Testis (tissue), 3 donors: ENCODE results near the gene IMP3. TPM values are rescaled to one million over a fixed set of nuclear protein-coding genes. Genes with fewer than 3 reads are reported as not detected.

Experiments used
- DNase-seq: peaks from one replicate; pipeline ENCODE4 v3.0.0-alpha.2; 2019
- H3K27ac ChIP-seq, 2 donors: fragments of 200-600 bp; sonication (generic); one replicate each; pipeline ENCODE4 v1.5.1; 2019
- H3K27me3 ChIP-seq: fragments of 200-600 bp; sonication (generic); one replicate; pipeline ENCODE4 v1.5.1; 2019
- H3K36me3 ChIP-seq: fragments of 200-600 bp; sonication (generic); one replicate; pipeline ENCODE4 v1.5.1; 2017; ENCODE audit warnings: low read depth; ENCODE audit errors: missing control alignments
- H3K4me1 ChIP-seq: fragments of 200-600 bp; sonication (generic); one replicate; pipeline ENCODE4 v1.5.1; 2019
- H3K4me3 ChIP-seq, 2 donors: fragments of 200-600 bp; sonication (generic); one replicate each; pipeline ENCODE4 v1.5.1; 2017 to 2019
- H3K9me3 ChIP-seq: fragments of 200-600 bp; sonication (generic); one replicate; pipeline ENCODE4 v1.5.1; 2017
- POLR2A ChIP-seq: fragments of 450-650 bp; IDR thresholded peaks from one replicate; pipeline ENCODE4 v1.6.1; 2017; ENCODE audit warnings: antibody characterized with exemption, mild to moderate bottlenecking, moderate library complexity
- WGBS, 2 donors: methylation state at CpG; one replicate each; pipeline ENCODE4 v1.1.5; 2018; 5-methylcytosine and 5-hydroxymethylcytosine counted together
- intact Hi-C: fragments of 100-400 bp; cut with DNase I; formaldehyde crosslinking; loops from one replicate; pipeline ENCODE4 v1.15.1; 2023; ENCODE audit warnings: low total_unique reads
- polyA plus RNA-seq: library from polyadenylated mRNA; stranded (reverse); fragments of 350-450 nt; fragmentation: Illumina TruSeq; extraction: RNeasy Lipid Tissue Mini Kit (QIAGEN cat#74804); gene quantifications from one replicate; pipeline ENCODE4 v1.2.3, GENCODE V29; 2014; ENCODE audit warnings: low read depth, low replicate concordance; ENCODE audit not compliant: insufficient read depth
- total RNA-seq, 2 donors: library from RNA; depleted of rRNA; stranded (reverse); fragments of >200 nt; gene quantifications; one replicate each; pipeline ENCODE4 v1.2.3, GENCODE V29; 2016
- TF ChIP-seq, protein P1 (sequence below), 3 experiments: fragments of 450-650 bp in 2 of 3; fragments of 200-600 bp in 1 of 3; sonication (generic) in 1 of 3; IDR thresholded peaks; one replicate each; pipeline ENCODE4 v1.5.1; 2016 to 2019; ENCODE audit warnings: antibody characterized with exemption in 3 of 3, mild to moderate bottlenecking in 2 of 3, moderate library complexity in 1 of 3

The IMP3 gene
- total and polyA plus RNA-seq, 3 donors from 2014 or later = 32.6 to 111 (median 87.5) TPM

DNA sequence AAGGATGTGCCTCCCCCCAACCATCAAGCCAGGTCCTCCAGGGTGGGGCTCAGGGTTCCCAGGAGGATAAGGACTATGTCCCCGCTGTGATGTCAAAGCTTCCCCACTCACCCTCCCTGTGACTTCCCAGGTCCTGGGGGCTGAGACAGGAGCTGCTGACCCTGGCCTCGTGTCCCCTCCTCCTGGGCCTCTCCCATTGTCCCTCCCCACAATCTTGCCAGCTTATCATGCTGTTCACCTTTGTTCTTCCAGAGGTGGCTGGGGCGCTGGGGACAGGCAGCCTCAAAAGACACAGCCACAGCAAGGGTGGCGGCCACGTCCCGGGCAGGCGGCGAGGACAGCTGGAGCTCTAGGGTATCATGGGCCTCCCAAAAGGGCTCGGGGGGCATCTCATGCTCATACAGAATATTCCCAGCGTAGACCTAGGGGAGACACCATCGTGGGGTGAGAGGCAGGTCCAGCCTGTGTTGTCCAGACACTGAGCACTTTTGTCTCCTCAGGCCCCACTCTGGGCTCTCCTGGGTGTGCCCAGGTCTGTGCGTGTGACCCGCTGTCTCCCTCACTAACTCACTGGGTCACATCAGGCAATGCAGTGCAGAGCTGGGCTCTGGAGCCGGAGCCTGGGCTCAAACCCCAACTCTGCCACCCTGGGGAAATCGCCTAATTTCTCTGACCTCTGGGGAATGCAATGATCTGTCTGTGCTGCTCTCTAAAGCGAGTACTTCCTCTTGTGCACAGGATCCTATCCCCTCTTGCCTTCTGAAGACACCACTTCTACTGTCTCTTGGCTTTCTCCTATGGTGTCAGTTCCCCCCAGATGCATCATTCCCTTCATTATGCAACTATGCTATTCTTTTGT lies 37.7 kb upstream of the IMP3 start:
- Histone ChIP-seq H3K9me3 (no peaks in the 10 kb centered on the region), H3K36me3 (no peaks in the 10 kb centered on the region), H3K27me3 (no peaks in the 10 kb centered on the region), H3K27ac (no peak overlapping the region), H3K4me3 (no peak overlapping the region), H3K4me1 (peaks cover 21% of the 10 kb centered on the region)
- 72 to 86% methylated on average over 6 to 16 of the region's 16 CpGs for WGBS, 2 donors
- DNase-seq = no peak
- TF ChIP-seq POLR2A = no peak
- TF ChIP-seq, protein P1, sequence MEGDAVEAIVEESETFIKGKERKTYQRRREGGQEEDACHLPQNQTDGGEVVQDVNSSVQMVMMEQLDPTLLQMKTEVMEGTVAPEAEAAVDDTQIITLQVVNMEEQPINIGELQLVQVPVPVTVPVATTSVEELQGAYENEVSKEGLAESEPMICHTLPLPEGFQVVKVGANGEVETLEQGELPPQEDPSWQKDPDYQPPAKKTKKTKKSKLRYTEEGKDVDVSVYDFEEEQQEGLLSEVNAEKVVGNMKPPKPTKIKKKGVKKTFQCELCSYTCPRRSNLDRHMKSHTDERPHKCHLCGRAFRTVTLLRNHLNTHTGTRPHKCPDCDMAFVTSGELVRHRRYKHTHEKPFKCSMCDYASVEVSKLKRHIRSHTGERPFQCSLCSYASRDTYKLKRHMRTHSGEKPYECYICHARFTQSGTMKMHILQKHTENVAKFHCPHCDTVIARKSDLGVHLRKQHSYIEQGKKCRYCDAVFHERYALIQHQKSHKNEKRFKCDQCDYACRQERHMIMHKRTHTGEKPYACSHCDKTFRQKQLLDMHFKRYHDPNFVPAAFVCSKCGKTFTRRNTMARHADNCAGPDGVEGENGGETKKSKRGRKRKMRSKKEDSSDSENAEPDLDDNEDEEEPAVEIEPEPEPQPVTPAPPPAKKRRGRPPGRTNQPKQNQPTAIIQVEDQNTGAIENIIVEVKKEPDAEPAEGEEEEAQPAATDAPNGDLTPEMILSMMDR (IDR thresholded peaks at IDR 0.05) = no peak
- intact Hi-C loops = no loop called here

DNA sequence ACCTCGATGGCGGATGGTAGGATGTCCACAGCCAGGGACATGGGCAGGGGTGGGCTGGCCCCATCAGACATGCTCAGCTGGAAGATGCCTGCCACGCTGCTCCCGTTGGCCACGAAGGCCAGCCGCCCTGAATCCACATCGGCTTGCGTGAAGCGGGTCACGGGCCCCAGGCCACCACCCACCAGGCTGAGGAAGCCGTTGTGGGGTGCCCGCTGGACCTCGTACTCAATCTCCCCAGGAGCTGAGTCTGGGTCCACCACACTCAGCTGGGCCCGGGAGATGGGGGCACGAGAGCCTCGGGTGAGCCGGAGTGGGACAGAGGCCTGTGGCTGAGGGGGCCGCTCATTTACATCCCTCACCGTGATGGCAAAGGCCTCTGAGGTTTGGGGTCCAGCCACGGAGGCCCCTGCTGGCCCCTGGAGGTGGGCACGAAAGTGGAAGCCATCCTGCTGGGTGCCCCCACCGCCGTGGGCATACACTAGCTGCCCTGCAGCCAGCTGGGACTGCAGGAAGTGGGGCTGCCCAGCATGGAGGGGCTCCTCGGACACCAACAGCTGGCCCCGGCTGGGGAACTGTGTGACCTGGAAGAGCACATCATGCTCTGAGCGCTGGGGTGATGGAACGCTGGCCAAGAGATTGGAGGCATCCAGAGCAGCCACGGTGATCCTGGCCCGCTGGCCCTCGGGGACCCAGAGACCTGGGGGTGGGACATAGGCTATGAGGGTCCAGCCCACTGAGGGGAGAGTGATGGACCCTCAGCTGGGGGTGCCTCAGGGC lies 36.9 kb upstream of the IMP3 start:
- 81% methylated on average over 14 to 30 of the region's 30 CpGs for WGBS, 2 donors
- intact Hi-C loops = no loop called here
- Histone ChIP-seq H3K9me3 (no peaks in the 10 kb centered on the region), H3K4me1 (peaks cover 27% of the 10 kb centered on the region), H3K27me3 (no peaks in the 10 kb centered on the region), H3K27ac (no peak overlapping the region), H3K4me3 (no peak overlapping the region), H3K36me3 (no peaks in the 10 kb centered on the region)
- TF ChIP-seq, protein P1 (IDR thresholded peaks at IDR 0.05) = no peak
- TF ChIP-seq POLR2A = no peak
- DNase-seq = no peak

DNA sequence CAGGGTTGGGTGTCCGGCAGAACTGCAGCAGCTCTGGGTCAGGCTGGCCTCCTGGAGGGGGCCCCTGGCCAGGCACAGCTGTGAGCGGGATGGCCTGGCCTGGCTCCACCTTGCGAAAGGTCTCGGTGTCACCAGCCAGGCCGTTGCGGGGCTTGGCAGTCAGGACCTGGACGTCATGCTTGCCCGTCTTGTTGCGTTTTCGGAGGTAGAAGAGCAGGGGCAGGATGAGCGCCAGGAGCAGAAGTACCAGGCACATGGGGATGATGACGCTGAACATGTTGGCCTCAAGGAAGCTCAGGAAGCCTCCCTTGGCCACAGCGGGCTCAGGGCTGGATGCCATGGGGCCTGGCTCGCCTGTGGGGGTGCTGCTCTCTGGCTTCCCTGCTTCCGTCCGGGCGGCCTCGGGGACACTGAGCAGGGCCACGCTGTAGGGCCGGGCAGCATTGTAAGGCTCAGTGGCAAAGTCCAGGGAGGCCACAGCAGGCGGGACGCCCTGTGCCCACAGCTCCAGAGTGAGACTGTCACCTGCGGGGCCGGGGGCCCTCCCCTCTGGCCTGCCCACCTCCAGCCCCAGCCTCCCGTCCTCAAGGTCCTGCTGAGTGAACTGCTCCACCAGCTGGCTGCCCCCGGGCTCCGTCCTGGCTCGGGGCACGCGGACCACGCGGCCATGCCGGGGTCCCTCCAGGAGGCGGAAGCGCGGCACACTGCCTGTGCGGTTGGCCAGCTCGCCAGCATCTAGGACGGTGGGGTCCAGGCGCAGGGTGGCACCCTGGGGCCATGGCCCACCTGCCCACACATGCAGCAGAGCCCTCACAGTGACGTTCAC lies 35.8 kb upstream of the IMP3 start:
- Histone ChIP-seq H3K4me3 (no peak overlapping the region), H3K4me1 (peaks cover 27% of the 10 kb centered on the region), H3K9me3 (no peaks in the 10 kb centered on the region), H3K36me3 (no peaks in the 10 kb centered on the region), H3K27me3 (no peaks in the 10 kb centered on the region), H3K27ac (no peak overlapping the region)
- TF ChIP-seq, protein P1 (IDR thresholded peaks at IDR 0.05) = no peak
- no peak for TF ChIP-seq POLR2A
- intact Hi-C loops = no loop called here
- no peak for DNase-seq
- 79 to 97% methylated on average over 7 to 30 of the region's 41 CpGs for WGBS, 2 donors

DNA sequence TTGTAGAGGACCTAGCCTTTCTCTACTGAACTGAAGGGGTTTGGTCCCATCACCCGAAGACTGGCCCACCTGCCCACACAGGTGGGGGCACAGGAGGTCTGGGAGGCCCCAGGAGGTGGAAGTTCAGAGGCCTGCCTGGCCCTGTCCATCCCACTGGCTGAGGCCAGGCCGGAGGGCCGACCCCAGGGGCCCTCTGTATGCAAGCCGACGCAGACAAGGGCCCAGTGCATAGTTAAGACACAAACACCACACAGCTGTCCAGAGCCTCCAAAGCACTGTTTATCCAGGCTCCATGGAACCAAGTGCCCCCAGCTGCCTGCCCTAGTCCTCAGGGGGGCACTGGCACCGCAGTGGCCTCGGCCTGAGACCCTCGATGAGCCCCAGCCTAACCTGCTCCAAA lies 34.3 kb upstream of the IMP3 start:
- Histone ChIP-seq H3K27ac (no peak overlapping the region), H3K36me3 (no peaks in the 10 kb centered on the region), H3K4me3 (no peak overlapping the region), H3K27me3 (no peaks in the 10 kb centered on the region), H3K4me1 (peaks cover 27% of the 10 kb centered on the region), H3K9me3 (no peaks in the 10 kb centered on the region)
- TF ChIP-seq, protein P1 (IDR thresholded peaks at IDR 0.05) = no peak
- TF ChIP-seq POLR2A = no peak
- intact Hi-C loops = no loop called here
- DNase-seq = no peak
- WGBS, 2 donors = 78 to 81% methylated on average over 1 to 8 of the region's 8 CpGs
